ENCODE results near the gene LRCH1.
"Not testable (repeated sequence)": the region's sequence is repeated elsewhere in the genome, so short reads cannot be mapped to it uniquely, and the experiment has no call there.

The LRCH1 gene

GRCh38 chr13:46726347-46726746 is 173.4 kb downstream of the LRCH1 start:
- DNase-seq = no peak

- DNase-seq = no peak
These were observed 175.8 kb downstream of the LRCH1 start for GRCh38 chr13:46728777-46729176.

- DNase-seq = no peak
These were observed 178.6 kb downstream of the LRCH1 start for GRCh38 chr13:46731535-46731934.

- DNase-seq = no peak
These were observed 182.5 kb downstream of the LRCH1 start for GRCh38 chr13:46735425-46735824.

- no peak for DNase-seq
These were observed 183.8 kb downstream of the LRCH1 start for GRCh38 chr13:46736541-46737310.

- no peak for DNase-seq
These were observed 185.1 kb downstream of the LRCH1 start for GRCh38 chr13:46738055-46738454.

GRCh38 chr13:46738766-46739165 is 185.8 kb downstream of the LRCH1 start:
- no peak for DNase-seq

GRCh38 chr13:46739447-46740098 is 186.6 kb downstream of the LRCH1 start:
- DNase-seq = no peak

GRCh38 chr13:46743191-46743590 is 190.2 kb downstream of the LRCH1 start:
- DNase-seq = no peak

- DNase-seq = no peak
These were observed 192.1 kb downstream of the LRCH1 start for GRCh38 chr13:46745062-46745461.

GRCh38 chr13:46745706-46746105 is 192.7 kb downstream of the LRCH1 start:
- no peak for DNase-seq

- DNase-seq = no peak
These were observed 194.3 kb downstream of the LRCH1 start for GRCh38 chr13:46747031-46747820.

GRCh38 chr13:46748300-46748699 is 195.3 kb downstream of the LRCH1 start:
- DNase-seq = no peak

- DNase-seq = no peak
These were observed 197.0 kb downstream of the LRCH1 start for GRCh38 chr13:46749951-46750350.

- DNase-seq = no peak
These were observed 199.1 kb downstream of the LRCH1 start for GRCh38 chr13:46751811-46752635.

GRCh38 chr13:46753137-46753536 is 200.2 kb downstream of the LRCH1 start:
- DNase-seq = no peak

- no peak for DNase-seq
These were observed 200.9 kb downstream of the LRCH1 start for GRCh38 chr13:46753917-46754316.

GRCh38 chr13:46754812-46755211 is 201.8 kb downstream of the LRCH1 start:
- no peak for DNase-seq

- not testable (repeated sequence) for DNase-seq
These were observed 202.5 kb downstream of the LRCH1 start for GRCh38 chr13:46755508-46755907.

GRCh38 chr13:46756977-46757376 is 204.0 kb downstream of the LRCH1 start:
- DNase-seq = no peak

- no peak for DNase-seq
These were observed 204.7 kb downstream of the LRCH1 start for GRCh38 chr13:46757640-46758039.

GRCh38 chr13:46759846-46760245 is 206.9 kb downstream of the LRCH1 start:
- peak; percentile 1 for DNase-seq

GRCh38 chr13:46761174-46761573 is 208.2 kb downstream of the LRCH1 start:
- DNase-seq = no peak
